Activated CD4-positive, alpha-beta T cell treated with anti-CD3 and anti-CD28 coated beads for 1 hour (primary cell): ENCODE results near the gene CPNE6.
A peak's percentile ranks its signal among the peaks of the same experiment; 100 is the strongest.

ENCODE experiments used
- DNase-seq: peaks from one replicate; pipeline ENCODE4 v3.0.0-alpha.2; 2020

CPNE6 gene

DNA sequence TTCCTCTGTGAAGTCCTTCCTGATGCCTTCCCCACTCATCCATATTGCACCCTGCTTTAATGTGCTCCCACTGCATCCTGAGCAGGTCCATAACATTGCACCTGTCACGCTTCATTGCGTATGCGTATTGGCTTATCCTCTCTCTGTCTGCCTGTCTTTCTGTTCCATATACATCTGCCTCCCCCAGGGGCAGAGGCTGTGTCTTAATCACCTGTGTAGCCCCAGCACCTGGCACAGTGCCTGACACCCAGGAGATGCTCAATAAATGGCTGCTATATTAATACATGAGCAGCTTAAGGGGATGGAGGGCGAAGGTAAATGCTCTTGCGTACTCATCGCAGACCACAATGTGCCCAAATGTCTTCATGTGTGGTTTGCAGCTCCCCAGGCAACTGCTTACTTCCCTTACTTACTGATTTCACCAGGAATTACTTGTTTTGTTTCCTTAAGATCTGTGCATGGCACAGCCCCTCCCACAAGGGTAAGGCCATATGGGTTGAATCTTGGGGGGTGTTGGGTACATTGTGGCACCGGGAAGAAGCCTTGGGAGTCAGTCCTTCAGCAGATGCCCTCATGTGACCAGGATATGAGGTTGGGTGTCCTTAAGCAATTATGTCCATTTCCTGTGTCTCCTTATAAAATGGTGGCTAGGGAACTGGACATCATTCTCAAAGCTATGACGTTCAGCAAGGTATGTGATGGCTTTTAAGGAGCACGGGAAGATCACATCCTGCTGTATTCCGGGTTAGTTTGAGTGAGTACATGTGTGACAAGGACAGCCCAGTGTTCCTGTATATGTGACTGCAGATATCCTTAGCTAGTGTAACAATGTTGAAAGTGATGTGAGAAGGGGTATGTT, 848 bp upstream of the CPNE6 start:
- DNase-seq: no peak

DNA sequence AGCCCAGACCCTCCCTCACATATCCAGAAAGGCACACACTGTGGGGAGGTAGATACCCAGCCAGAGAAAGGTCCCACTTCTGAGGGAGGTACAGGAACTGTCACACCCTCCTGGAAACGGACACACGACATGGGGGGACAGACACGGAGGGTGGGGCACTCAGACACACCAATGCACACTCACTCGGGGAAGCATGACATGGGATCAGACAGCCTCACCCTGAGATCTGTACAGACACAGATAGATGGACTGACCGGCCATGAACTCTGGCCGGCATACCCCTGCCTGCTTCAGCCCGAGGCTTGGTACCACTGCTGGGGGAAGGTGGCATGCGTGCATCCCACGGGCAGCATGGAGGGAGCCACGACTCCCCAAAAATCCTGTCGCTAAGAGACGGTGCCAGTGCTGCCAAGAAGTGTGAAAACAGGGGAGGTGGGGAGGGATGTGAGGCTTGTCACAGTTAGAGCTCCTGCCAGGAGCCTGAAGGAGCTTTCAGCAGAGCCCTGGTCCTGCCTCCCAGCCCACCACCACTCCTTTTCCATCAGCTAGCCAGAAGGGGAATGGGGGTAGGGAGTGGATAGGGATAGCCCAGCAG, 571 bp downstream of the CPNE6 start:
- DNase-seq: no peak

DNA sequence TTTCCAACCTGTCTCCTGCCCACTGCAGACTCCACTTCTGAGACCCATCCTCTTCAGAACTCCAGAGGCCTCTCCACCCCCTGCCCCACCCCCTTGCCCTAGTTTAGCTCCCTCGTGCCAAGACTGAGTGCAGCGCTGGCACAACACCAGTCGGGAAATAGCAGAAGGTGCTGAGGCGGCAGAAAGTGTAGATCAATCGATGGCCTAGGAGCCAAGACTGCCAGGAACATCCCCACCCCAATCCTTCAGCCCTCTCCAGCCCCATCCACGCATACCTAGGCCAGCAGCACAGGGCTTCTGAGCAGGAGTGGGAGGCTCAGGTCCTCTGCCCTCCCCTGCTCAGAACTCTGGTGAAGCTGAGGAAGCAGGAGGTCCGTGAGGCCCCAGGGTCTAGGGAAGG, 1.1 kb downstream of the CPNE6 start:
- no peak for DNase-seq

DNA sequence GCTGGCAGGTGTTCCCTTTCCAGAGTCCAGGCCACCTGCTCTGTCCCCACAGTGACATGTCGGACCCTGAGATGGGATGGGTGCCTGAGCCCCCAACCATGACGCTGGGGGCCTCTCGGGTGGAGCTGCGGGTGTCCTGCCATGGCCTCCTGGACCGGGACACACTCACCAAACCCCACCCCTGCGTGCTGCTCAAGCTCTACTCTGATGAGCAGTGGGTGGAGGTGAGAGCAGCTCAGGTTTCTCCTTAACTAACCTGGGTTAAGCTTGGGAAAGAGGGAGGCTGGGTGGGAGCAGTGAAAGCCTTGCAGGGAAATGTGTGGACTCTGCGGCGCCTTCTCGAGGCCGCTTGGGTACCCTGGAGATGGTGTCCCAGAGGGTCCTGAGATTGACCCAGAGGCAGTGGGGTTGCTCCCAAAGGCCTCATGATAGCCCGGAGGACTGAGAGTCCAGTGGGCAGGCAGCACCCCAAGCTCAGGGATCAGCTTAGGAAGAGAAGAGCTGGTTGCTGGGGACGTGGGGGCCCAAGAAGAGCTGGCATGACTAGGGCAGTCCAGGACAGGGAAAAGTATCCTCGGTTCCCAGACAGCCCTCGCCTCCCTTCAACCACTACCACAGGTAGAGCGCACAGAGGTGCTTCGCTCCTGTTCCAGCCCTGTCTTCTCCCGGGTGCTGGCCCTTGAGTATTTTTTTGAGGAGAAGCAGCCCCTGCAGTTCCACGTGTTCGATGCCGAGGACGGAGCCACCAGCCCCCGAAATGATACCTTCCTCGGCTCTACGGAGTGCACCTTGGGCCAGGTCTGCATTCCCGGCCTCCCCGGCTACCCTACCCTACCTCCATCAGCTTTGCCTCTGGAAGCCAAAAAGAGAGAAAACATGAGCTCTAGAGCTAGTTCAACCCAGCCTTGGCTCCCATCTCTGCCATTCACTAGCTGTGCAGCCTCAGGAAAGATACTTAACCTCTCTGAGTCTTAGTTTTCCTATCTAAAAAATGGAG, 1.8 kb downstream of the CPNE6 start:
- DNase-seq: no peak

DNA sequence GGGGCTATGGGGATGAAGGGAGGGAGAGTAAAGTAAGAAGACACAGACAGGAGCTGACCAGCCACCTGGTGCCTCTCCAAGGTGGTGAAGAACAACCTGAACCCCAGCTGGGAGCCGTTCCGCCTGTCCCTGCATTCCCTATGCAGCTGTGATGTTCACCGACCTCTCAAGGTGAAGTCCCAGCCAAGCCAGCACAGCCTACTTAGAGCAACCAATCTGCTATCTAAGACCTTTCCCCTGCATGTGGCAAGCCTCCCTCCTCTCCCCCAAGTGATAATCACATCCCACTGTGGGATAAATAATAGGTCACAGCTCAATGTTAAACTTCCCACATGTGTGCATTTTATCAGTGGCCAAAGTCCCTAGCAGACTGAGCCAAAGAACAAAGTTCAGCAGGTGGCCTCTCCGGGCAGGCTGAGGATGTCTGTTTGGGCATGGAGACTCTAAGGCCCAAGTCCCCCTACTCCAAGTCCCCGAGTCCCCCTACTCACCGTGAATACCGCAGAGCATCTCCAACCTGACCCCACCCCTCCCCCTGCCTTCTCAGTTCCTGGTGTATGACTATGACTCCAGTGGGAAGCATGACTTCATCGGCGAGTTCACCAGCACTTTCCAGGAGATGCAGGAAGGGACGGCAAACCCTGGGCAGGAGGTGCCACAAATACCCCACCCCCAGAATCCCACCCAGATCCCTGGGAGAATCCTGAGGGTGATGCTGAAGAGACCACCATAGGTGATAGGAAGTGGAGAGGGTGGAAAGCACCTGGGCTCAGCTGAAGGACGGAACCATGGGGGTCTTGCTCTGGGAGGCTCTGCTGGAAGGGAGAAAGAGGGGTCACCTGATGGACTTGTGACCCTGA, 3.5 kb downstream of the CPNE6 start:
- DNase-seq: no peak

DNA sequence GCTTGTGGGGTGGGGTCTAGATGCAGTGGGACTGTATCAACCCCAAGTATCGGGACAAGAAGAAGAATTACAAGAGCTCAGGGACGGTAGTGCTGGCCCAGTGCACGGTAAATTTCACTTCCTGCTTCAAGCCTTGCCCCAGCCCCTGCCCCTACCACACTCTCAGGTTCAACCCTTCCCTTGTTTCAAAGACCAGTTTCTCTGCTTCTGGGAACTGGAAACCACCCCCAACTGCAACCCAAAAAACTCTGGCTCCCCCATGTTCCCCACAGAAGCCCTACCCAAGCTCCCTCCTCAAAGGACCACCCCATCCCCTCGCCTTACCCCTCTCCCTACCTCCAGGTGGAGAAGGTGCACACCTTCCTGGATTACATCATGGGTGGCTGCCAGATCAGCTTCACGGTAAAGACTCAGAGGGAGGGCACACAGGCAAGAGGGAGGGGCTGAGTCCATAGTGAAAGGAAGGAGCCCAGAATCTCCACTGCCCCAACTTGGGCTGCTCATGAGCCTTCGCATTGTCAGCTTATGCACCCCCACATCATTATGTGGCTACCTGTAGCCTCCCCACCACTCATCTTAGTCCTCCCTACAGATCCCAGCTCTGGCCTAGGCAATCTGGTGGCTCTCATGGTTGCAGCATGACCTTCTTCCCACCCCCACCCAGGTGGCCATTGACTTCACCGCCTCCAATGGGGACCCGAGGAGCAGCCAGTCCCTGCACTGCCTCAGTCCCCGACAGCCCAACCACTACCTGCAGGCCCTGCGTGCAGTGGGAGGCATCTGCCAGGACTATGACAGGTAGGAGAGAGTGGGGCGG, 4.3 kb downstream of the CPNE6 start:
- DNase-seq: no peak

DNA sequence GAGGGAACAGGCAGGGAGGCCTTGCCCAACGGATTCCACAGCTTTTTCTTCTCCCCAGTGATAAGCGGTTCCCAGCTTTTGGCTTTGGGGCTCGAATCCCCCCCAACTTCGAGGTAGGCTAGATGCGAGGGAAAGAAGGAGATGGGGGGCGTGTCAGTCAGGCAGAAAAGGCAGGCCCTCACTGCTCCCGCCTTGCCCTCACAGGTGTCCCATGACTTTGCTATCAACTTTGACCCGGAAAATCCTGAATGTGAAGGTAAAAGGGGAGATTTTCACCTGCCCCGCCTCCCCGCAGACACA, 4.9 kb downstream of the CPNE6 start:
- no peak for DNase-seq

DNA sequence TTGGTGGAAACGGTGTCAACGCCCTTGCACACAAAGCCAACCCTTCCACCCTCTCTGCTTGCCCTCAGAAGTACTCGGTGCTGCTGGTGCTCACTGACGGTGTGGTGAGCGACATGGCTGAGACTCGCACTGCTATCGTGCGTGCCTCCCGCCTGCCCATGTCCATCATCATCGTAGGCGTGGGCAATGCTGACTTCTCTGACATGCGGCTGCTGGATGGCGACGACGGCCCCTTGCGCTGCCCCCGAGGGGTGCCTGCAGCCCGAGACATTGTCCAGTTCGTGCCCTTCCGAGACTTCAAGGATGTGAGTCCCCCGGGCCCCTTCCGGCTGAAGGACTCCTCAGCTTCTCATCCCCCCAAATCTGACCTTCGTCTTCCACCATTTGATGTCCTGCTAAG, 5.7 kb downstream of the CPNE6 start:
- no peak for DNase-seq

DNA sequence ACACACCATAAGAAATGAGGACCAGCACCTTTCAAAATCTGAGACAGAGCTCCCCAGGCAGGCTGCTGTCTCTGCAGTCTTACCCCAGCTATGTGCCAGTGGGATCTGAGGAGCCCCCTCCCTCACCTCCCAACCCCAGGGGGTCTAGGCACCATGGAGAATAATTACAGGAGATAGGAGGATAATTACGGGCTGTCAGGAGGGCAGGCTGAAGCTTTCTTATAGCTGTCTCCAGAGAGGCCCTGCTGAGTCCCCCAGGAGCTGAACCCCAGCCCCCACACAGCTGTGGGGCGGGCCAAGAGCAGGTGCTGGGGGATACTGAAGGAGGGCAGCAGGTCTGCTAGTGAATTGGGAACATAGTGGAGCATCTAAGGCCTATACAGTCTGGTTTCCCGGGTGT, 6.8 kb downstream of the CPNE6 start:
- no peak for DNase-seq

DNA sequence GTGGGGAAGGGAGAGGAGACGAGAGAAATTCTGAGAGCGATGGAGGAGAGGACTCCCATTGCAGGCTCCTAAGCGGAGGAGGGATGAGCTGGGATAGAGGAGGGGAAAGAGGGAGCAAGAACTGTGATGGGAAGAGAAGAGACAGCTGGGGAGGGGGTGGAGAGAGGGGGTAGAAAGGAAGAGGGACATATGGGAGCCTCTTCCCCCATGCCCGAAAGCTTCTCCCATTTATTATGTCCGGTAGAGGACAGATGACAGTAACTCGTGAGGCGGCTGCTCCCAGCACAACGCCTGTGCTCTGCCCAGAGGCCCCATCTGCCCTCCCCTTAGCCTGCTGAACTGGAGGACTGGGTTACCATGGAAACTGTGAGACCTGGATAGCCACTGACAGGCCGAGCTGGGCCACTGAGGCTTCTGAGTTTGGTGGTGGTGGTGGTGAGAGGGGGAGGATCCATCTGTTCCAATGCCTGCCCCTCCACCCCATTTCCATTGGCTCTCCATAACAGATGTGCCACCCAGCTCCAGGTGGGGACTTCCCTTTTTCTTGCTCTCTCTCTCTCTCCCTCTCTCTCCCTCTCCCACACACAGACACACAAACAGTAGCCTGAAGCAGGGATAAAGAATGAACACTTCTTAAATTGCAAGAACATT, 8.3 kb downstream of the CPNE6 start:
- no peak for DNase-seq

DNA sequence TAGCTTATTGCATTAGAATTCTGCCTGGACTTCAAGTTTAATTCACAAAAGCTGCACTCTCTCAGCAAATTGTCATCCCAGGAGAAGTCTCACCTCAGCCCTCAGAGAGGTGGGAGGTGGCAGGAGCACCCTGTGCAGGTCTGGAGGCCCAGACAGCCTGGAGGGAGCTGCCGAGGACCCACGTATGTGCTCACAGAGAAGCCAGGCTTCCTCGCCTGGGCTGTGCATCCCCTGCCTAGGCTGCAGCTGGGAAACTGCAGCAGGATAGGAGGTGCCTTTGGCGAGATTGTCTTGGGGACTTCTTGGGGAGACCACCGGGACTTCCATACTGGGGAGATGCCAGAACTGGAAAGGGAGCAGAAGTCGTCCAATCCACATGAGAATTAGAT, 8.8 kb downstream of the CPNE6 start:
- no peak for DNase-seq

DNA sequence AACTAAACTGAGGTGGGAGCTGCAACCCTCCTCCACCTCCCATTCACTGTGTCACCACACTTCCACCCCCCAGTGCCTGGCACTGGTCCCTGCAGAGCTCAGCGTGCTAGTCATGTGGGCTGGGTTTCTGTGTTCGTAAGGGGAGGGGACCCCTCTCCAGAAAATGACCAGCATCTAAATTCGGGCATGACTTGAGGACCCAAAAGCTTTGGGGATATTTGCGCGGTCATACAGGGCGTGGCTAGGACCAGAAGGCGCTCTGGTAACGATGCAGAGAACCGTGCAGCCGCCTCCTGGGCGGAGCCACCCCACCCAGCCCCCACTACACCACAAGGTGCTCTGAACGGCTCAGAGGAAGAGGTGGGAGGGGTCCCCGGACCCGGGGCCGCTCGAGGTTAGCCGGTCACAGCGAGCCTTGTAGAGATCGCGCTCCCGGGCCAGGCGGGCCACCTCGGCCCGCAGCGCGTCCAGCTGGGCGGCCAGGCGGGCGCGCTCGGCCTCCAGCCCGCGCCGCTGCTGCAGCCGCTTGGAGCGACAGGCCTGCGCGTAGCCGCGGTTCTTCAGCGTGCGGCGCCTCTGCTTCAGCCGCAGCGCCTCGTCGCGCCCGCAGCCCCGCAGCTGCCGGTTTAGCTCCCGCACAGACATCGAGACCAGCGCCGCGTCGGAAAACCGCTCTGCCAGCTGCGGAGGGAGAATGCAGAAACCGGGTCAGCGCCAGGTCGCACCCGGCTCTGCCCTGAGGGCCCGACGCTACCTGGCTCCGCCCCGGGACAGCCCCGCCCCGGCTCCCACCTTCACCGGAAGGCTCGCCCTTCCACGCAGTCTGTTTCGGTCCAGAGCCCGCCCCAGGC, 9.8 kb downstream of the CPNE6 start:
- DNase-seq: peak; percentile 45

DNA sequence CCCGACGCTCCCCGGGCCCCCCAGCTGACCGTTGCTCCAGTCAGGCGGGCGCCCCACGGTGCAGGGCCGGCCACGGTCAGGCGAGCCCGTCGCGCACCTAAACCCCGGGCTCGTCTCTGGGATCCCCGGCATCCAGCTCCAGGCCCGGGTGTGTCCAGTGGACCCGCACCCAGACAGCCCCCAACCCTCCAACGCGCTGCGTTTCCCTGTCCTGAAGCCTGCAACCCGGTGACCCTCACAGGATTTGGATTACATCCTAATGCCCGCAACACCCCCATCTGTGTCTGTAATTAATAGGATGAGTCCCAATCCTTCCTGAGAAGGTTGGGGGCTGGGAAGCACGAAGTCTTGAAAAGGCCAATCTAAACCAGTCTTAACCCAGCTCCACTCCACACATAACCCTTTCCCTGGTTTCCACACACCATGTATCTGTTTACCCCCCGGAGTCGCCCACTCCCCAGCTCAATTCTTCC, 10.4 kb downstream of the CPNE6 start:
- DNase-seq: no peak

DNA sequence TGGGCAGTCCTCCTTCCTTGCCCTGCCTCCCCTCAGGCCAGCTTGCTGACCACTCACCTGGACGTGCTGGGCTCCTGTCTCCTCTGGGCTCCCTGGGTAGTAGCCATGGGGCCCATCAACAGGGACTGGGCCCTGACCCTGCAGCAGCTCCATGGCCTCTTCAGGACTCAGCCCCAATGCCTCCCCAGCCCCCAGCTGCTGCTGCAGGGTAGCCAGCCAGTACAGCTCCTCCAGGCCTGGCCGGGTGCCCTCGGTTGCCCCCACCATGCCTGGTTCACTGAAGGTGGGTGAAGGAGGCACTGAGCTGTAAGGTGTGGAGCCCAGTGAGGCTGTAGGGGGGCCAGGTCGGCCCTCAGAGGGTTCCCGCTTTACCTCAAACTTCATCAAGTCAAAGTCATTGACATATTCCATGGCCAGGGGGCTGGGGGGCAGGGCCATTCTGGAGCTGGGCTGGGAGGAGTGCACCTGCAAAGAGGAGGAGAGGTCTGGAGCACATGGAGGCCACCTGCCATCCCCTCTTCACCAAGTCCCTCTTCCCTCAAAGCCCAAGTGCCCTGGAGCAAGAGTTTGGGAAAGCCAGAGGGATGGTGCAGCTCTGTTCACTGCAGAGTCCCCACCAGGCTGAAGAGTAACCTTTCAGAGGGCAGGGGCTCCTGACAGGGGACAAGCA, 11.2 kb downstream of the CPNE6 start:
- no peak for DNase-seq

DNA sequence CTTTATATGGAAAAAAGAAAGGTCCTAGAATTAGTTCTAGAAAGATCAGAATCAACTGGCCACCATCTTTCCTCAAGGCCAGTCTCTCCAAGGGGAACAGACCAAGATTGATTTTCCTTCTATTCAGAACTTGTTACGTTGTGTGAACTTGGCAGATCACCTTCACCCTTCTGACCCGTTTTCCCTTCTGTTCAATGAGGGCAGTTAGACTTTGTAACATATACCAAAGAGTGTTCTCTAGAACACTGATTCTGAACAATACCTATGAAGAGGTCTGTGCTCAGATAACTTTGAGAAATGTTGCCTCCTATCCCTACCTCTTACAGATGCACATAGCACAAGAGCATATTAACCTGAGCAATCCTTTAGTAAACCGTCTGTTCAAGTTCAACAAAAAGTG, 12.1 kb downstream of the CPNE6 start:
- DNase-seq: no peak

DNA sequence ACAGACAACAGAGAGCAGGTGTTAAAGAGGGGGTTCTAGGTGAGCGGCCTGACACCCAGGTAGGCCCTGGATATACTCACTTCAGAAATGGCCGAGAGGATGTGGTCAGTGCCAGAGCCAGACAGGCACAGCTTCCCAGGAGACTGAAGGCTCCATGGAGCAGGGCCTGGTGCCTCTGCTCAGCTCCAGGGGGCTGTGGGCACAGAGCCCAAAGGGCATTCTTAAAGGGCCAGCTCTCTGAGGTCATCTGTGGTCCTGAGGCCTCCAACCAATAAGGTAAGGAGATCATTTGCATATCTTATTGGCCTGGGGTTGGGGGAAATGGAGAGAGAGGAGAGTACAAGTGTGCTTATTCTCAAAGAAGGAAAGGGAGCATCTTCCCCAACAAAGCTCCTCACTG, 13.1 kb downstream of the CPNE6 start:
- DNase-seq: no peak

DNA sequence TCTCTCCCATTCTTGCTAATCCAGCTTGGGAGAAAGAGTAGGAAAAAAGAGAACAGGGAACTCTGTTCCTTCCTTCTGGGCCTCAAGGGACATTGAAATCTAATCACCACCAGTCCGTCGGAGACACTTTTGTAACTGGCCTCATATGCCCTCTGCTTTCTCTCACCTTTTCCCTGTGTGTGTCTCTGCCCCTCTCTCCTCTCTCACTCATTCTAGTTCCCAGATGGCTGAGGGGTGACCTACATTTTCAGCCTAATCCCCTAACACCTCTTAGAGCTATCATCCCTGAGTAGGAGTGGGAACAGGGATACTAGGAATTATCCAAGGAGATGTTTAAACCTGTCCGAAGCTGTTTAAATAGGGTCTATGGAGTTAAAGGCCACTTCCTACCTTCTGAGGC, 13.9 kb downstream of the CPNE6 start:
- DNase-seq: no peak

DNA sequence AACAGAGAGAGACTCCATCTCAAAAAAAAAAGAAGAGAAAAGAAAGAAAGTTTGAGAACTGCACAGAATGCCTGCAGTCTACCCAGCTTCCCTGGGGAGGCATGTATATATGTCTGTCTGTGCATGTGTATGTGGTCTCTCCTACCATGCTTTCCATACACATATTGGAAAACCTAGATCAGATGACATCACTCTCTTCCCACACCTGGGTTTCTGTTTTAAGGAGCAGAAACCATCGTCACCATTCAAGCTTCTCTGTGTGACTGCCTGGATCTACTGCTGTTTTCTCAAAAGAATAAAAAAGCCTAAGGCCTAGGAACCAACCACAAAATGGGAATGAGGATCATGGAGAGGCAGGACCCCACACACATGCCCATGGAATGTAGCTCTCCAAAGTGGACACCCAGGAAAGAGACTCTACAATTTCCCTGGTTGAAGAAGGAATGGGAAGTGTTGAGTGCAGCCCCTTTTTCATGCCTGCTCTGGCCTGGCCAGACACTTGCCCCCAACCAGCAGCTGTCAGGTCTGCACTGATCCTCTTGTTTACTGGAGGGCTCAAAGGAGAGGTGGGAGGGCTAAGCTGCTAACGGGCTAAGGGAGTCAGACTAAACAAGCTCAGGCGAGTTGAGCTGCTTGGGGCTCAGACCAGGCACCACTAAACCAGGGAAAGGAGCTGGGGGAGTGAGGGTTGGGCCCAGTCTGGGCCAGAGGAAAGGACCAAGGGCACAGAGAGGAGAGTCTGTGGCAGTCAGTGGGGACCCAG, 15.0 kb downstream of the CPNE6 start:
- DNase-seq: no peak

DNA sequence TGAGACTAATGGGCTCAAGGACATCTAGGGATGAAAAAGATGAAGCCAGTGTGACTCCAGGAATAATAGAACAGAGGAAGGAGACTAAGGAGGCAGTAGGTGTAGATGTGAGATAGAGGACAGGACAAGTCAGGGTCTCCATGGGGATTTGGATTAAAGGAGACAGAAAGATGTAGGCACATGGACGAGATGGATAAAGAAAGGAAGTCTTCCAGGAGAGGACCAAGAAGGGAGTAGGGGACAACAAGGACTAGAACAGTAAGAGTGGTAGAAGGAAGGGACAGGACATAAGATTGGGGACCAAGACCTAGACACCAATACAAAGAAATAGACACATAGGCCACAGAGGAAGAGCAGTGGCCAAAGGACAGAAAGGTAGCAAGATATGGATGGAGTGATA, 15.6 kb downstream of the CPNE6 start:
- no peak for DNase-seq
